Lung (tissue), 12 donors: ENCODE results near the gene TIFAB. TPM values are rescaled to one million over a fixed set of nuclear protein-coding genes. Genes with fewer than 3 reads are reported as not detected.

Experiments used
- ATAC-seq: fragments of 200-7000 bp; cut with Tn5 transposase; one replicate; pipeline ENCODE4 v1.9.1; 2020; ENCODE audit warnings: moderate number of reproducible peaks; ENCODE audit not compliant: insufficient read depth, low FRiP score
- DNase-seq, 3 donors: peaks; one replicate each; pipeline ENCODE4 v3.0.0-alpha.2; 2013 to 2017
- H3K27ac ChIP-seq, 2 donors: one replicate each; pipeline ENCODE4 v1.5.1; 2013; ENCODE audit warnings: mild to moderate bottlenecking in 2 of 2, moderate library complexity in 2 of 2, control low read depth in 1 of 2, inconsistent platforms in 1 of 2, low read depth in 1 of 2, low read length in 1 of 2
- H3K27me3 ChIP-seq, 3 donors: one replicate each; pipeline ENCODE4 v1.5.1; 2013; ENCODE audit warnings: low read length in 2 of 3; ENCODE audit not compliant: control insufficient read depth in 3 of 3, insufficient read depth in 3 of 3
- H3K36me3 ChIP-seq, 4 donors: one replicate each; pipeline ENCODE4 v1.5.1; 2013; ENCODE audit warnings: low read length in 4 of 4, mild to moderate bottlenecking in 1 of 4, moderate library complexity in 1 of 4; ENCODE audit not compliant: control insufficient read depth in 4 of 4, insufficient read depth in 4 of 4
- H3K4me1 ChIP-seq, 5 donors: one replicate each; pipeline ENCODE4 v1.5.1; 2013; ENCODE audit warnings: low read length in 5 of 5, mild to moderate bottlenecking in 2 of 5, moderate library complexity in 1 of 5; ENCODE audit not compliant: control insufficient read depth in 5 of 5, insufficient read depth in 5 of 5
- H3K4me3 ChIP-seq: one replicate; pipeline ENCODE4 v1.5.1; 2013; ENCODE audit warnings: mild to moderate bottlenecking, control low read depth, moderate library complexity
- H3K9ac ChIP-seq, 2 donors: one replicate each; pipeline ENCODE4 v1.5.1; 2013; ENCODE audit warnings: low read length in 2 of 2, control low read depth in 1 of 2; ENCODE audit not compliant: insufficient read depth in 1 of 2
- H3K9me3 ChIP-seq, 4 donors: one replicate each; pipeline ENCODE4 v1.5.1; 2013; ENCODE audit warnings: low read length in 3 of 4, mild to moderate bottlenecking in 1 of 4, moderate library complexity in 1 of 4; ENCODE audit not compliant: control insufficient read depth in 4 of 4, insufficient read depth in 3 of 4
- WGBS, 2 donors: extraction: QIAGEN DNeasy Blood & Tissue Kit; methylation state at CpG; one replicate each; pipeline ENCODE4 v1.1.7; 2013; 5-methylcytosine and 5-hydroxymethylcytosine counted together
- polyA plus RNA-seq, 2 donors: library from polyadenylated mRNA; stranded (reverse); fragments of 200-250 nt; gene quantifications; one replicate each; pipeline ENCODE4 v1.2.1, GENCODE V29; 2013
- total RNA-seq, 2 donors: library from RNA; depleted of rRNA in 1 of 2; stranded (reverse); fragments of >200 nt in 1 of 2; gene quantifications; one replicate each; pipeline ENCODE4 v1.2.1, GENCODE V29; 2014 to 2021
- TF ChIP-seq, protein P1 (sequence below): IDR thresholded peaks from 2 replicates; pipeline ENCODE4 v1.5.1; 2012; ENCODE audit warnings: mild to moderate bottlenecking; ENCODE audit errors: control extremely low read depth, extremely low read depth
- donor health status: control.
- donor health status: control.
- donor health status: Bipolar disorder and iron deficiency.
- donor health status: healthy.
- donor health status: DM: yes; HTN: yes; CAD: no.

Gene TIFAB
- total and polyA plus RNA-seq, 4 donors: 0.15 to 0.88 (median 0.35) TPM

DNA sequence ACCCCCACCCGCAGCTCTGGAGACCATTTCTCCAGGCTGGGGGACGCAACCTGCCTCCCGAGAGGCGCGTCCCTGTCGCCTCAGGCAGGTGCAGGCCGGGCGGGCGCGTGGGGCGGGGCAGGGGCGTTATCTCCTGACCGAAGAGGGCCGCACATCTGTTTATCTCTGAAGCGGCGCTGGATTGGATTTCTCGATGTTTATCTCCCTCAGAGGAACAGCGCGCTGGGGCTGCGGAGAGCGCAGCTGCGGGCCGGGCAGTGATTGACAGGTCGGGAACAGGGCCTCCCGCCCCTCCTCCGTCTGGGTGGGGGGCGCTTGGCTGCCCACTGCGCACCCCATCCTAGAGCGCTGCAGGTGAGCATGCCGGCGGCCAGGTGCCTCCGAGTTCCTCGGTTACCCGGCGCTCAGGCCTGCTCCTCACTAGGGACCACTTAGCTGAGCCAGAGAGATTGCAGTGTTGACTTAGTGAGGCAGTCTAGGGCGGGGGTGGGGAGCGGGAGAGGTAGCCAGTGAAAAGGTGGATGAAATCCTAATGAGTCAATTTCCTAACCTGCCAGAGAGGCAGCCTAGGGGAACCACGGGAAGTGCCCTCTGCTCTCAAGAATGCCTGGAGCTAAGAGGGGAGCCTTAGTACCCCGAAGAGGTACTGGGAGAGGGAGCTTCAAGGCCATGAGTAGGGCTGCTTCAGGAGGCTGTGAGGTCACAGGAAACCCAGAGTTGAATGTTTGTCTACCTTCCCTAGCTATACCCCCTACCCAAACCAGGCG is 39.6 kb upstream of the TIFAB start:
- ATAC-seq (peak; percentile 51), DNase-seq (peak; percentile 47 to 70 (median 70))
- Histone ChIP-seq H3K27me3 (peaks cover 0 to 47% (median 44%) of the 10 kb centered on the region in 3 donors), H3K9me3 (peaks cover 0 to 3% (median 0%) of the 10 kb centered on the region in 4 donors), H3K9ac (no peak overlapping the region), H3K4me3 (no peak overlapping the region), H3K27ac (peak overlapping the region in 1 of 2 donors; percentile 8), H3K36me3 (no peaks in the 10 kb centered on the region), H3K4me1 (peaks cover 0 to 37% (median 4%) of the 10 kb centered on the region in 5 donors)
- 14 to 18% methylated on average over 40 of the region's 40 CpGs for WGBS, 2 donors
- TF ChIP-seq, protein P1, sequence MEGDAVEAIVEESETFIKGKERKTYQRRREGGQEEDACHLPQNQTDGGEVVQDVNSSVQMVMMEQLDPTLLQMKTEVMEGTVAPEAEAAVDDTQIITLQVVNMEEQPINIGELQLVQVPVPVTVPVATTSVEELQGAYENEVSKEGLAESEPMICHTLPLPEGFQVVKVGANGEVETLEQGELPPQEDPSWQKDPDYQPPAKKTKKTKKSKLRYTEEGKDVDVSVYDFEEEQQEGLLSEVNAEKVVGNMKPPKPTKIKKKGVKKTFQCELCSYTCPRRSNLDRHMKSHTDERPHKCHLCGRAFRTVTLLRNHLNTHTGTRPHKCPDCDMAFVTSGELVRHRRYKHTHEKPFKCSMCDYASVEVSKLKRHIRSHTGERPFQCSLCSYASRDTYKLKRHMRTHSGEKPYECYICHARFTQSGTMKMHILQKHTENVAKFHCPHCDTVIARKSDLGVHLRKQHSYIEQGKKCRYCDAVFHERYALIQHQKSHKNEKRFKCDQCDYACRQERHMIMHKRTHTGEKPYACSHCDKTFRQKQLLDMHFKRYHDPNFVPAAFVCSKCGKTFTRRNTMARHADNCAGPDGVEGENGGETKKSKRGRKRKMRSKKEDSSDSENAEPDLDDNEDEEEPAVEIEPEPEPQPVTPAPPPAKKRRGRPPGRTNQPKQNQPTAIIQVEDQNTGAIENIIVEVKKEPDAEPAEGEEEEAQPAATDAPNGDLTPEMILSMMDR: no peak

DNA sequence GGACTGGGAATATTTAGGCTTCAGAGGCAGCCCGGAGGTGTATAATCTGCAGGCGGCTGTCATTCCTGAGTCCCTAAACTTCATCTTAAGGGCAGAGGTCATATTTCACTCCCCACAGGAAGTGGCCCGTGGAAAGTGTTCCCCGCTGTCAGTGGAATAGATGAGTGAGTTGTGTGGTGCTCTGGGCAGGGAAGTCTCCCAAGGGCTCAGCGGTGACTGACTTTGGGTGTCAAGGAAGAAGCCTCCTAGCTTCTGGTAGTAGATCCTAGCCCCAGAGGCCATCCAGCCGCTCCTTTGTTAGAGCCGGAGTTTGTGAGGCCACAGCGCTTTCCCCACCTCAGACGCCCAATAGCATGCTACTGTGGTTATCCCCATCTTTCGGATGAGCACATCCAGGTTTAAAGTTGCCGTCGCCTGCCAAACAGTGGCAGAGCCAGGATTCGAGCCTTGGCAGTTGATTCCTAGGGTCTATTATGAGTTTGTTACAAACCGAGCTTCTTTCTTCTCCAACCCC is 38.9 kb upstream of the TIFAB start:
- peaks cover 0 to 47% (median 44%) of the 10 kb centered on the region in 3 donors for H3K27me3 ChIP-seq
- H3K9ac ChIP-seq: no peak overlapping the region
- peaks cover 0 to 37% (median 4%) of the 10 kb centered on the region in 5 donors for H3K4me1 ChIP-seq
- H3K4me3 ChIP-seq: no peak overlapping the region
- no peaks in the 10 kb centered on the region for H3K36me3 ChIP-seq
- ATAC-seq: no peak
- TF ChIP-seq, protein P1: no peak
- WGBS, 2 donors: 15 to 35% methylated on average over 14 of the region's 14 CpGs
- peaks cover 0 to 3% (median 0%) of the 10 kb centered on the region in 4 donors for H3K9me3 ChIP-seq
- H3K27ac ChIP-seq: no peak overlapping the region
- no peak for DNase-seq

DNA sequence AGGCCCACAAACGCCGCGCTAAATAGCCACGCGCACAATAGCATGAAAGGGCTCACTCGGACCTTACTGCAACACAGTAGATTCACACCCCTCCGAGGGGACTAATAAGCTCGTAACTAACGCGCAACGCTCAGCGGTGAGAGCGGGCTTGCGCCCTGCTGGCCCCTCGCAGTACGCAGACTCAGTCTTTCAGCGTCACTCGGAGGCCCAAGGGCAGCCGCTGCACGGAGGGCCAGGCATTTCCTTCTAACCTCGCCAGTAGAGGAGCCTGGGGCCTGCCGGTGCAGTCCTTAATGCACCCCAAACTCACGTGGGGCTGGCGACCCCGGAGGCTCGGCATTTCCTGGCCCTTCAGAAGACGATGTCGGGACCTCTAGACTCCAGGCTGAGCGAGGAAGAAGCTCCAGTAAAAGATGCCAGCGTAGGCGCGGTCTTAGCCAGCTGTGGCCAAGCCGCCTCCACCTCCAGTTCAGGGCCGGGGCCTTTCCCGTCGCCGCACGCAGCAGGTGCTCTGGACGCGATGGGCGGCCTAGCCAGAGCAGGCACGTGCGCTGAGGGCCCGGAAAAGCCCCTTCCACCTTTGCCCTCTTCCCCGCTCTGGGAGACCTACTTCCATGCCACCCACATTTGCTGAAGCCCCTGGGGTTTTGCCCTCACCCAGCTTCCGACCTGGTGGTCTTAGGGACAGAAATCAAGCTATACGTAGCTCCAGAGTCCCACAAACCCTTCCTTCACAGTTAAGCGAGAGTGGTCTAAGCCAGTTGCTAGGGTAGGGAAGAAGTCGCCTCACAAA is 38.3 kb upstream of the TIFAB start:
- no peaks in the 10 kb centered on the region for H3K36me3 ChIP-seq
- WGBS, 2 donors: 17 to 19% methylated on average over 49 of the region's 49 CpGs
- peaks cover 0 to 37% (median 4%) of the 10 kb centered on the region in 5 donors for H3K4me1 ChIP-seq
- no peak overlapping the region for H3K27ac ChIP-seq
- H3K27me3 ChIP-seq: peaks cover 0 to 53% (median 44%) of the 10 kb centered on the region in 3 donors
- no peak overlapping the region for H3K9ac ChIP-seq
- TF ChIP-seq, protein P1: no peak
- H3K4me3 ChIP-seq: no peak overlapping the region
- H3K9me3 ChIP-seq: peaks cover 0 to 6% (median 0%) of the 10 kb centered on the region in 4 donors
- DNase-seq (peak in 2 of 3 donors; percentile 47 to 59), ATAC-seq (no peak)
